Stimulated activated CD8-positive, alpha-beta memory T cell treated with anti-CD3 and anti-CD28 coated beads, Interleukin-4, amount 100 ng/mL, for 24 hours (primary cell): ENCODE results near the gene KRTAP10-3.
A peak's percentile ranks its signal among the peaks of the same experiment; 100 is the strongest.

Source experiments
- DNase-seq: peaks from one replicate; pipeline ENCODE4 v3.0.0-alpha.2; 2020; ENCODE audit warnings: low read depth

Gene KRTAP10-3

GRCh38 chr21:44515359-44516165 lies 43.0 kb downstream of the KRTAP10-3 start:
- DNase-seq: no peak

- no peak for DNase-seq
These were observed 43.7 kb downstream of the KRTAP10-3 start for GRCh38 chr21:44514746-44515358.

GRCh38 chr21:44514218-44514520 lies 44.4 kb downstream of the KRTAP10-3 start:
- DNase-seq: no peak

GRCh38 chr21:44513389-44514217 lies 45.0 kb downstream of the KRTAP10-3 start:
- no peak for DNase-seq

GRCh38 chr21:44512496-44513388 lies 45.9 kb downstream of the KRTAP10-3 start:
- DNase-seq: no peak

GRCh38 chr21:44511938-44512275 lies 46.7 kb downstream of the KRTAP10-3 start:
- no peak for DNase-seq

GRCh38 chr21:44511219-44511937 lies 47.2 kb downstream of the KRTAP10-3 start:
- DNase-seq: no peak

GRCh38 chr21:44510508-44511218 lies 47.9 kb downstream of the KRTAP10-3 start:
- DNase-seq: peak; percentile 66

- no peak for DNase-seq
These were observed 48.5 kb downstream of the KRTAP10-3 start for GRCh38 chr21:44510109-44510507.

- DNase-seq: no peak
These were observed 49.1 kb downstream of the KRTAP10-3 start for GRCh38 chr21:44509539-44509938.

GRCh38 chr21:44508711-44509445 lies 49.7 kb downstream of the KRTAP10-3 start:
- DNase-seq: no peak

- DNase-seq: no peak
These were observed 50.2 kb downstream of the KRTAP10-3 start for GRCh38 chr21:44508426-44508710.
